Colonic mucosa (tissue), 4 donors: ENCODE measurements around the gene CKAP4. TPM values are rescaled to one million over a fixed set of nuclear protein-coding genes. Genes with fewer than 3 reads are reported as not detected.
A peak's percentile ranks its signal among the peaks of the same experiment; 100 is the strongest.

Source experiments
- DNase-seq: peaks from one replicate; pipeline ENCODE4 v3.0.0-alpha.2; 2020
- H3K27ac ChIP-seq: fragments of 200-600 bp; one replicate; pipeline ENCODE4 v1.8.0; 2021
- H3K27me3 ChIP-seq: fragments of 200-600 bp; one replicate; pipeline ENCODE4 v1.8.0; 2021
- H3K36me3 ChIP-seq: fragments of 200-600 bp; one replicate; pipeline ENCODE4 v1.8.0; 2021
- H3K4me1 ChIP-seq: fragments of 200-600 bp; one replicate; pipeline ENCODE4 v1.8.0; 2021; ENCODE audit warnings: mild to moderate bottlenecking
- H3K4me3 ChIP-seq: fragments of 200-600 bp; one replicate; pipeline ENCODE4 v1.8.0; 2021
- H3K9ac ChIP-seq, 2 donors: one replicate each; pipeline ENCODE4 v1.7.0; 2013; ENCODE audit warnings: control low read depth in 2 of 2, low read depth in 2 of 2, low read length in 2 of 2
- H3K9me3 ChIP-seq: fragments of 200-600 bp; one replicate; pipeline ENCODE4 v1.8.0; 2021
- intact Hi-C: fragments of 100-400 bp; cut with DNase I; formaldehyde crosslinking; loops from one replicate; pipeline ENCODE4 v1.14.1; 2022
- total RNA-seq, 2 donors: library from RNA; stranded (reverse); fragmentation: NEBNext Ultra II Directional in 1 of 2; extraction: Animal tissue kit (Norgen Biotek cat#: 25700) in 1 of 2; gene quantifications; one replicate each; pipeline ENCODE4 v1.2.1, GENCODE V29; 2021
- TF ChIP-seq, protein P1 (sequence below): fragments of 200-600 bp; IDR thresholded peaks from one replicate; pipeline ENCODE4 v1.8.0; 2022; ENCODE audit warnings: antibody characterized with exemption, mild to moderate bottlenecking
- donor health status: healthy.
- donor health status: DM: no; HTN: no; CAD: no.
- donor health status: DM: no; HTN: no; CAD: no.

Gene CKAP4
- total RNA-seq, 2 donors from 2014 or later, result 91.0 to 148 TPM

DNA sequence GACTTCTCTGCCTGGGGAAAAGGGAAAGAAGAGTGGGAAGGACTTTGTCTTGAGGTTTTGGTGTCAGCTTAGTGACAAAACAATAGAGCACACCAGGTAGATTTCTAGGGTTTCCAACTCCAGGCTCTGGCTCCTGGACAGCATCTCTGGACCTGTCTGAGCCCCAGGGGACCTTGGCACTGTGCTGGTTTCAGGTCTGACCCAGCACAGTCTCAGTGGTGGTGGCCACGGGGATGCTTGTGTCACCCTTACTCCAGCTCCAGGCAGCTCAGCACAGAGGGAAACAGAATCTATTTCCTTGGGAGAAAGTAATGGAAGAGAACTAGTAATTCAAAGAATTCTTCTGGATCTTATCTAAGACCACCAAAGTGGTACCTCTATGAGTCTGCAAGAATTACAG, 11.1 kb upstream of the CKAP4 start:
- TF ChIP-seq, protein P1, sequence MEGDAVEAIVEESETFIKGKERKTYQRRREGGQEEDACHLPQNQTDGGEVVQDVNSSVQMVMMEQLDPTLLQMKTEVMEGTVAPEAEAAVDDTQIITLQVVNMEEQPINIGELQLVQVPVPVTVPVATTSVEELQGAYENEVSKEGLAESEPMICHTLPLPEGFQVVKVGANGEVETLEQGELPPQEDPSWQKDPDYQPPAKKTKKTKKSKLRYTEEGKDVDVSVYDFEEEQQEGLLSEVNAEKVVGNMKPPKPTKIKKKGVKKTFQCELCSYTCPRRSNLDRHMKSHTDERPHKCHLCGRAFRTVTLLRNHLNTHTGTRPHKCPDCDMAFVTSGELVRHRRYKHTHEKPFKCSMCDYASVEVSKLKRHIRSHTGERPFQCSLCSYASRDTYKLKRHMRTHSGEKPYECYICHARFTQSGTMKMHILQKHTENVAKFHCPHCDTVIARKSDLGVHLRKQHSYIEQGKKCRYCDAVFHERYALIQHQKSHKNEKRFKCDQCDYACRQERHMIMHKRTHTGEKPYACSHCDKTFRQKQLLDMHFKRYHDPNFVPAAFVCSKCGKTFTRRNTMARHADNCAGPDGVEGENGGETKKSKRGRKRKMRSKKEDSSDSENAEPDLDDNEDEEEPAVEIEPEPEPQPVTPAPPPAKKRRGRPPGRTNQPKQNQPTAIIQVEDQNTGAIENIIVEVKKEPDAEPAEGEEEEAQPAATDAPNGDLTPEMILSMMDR, result no peak
- Histone ChIP-seq H3K9ac (no peak overlapping the region), H3K4me3 (no peak overlapping the region), H3K9me3 (no peaks in the 10 kb centered on the region), H3K4me1 (no peaks in the 10 kb centered on the region), H3K27ac (no peak overlapping the region), H3K27me3 (no peaks in the 10 kb centered on the region), H3K36me3 (no peaks in the 10 kb centered on the region)
- no peak for DNase-seq
- intact Hi-C loops, result no loop called here

GRCh38 chr12:106258226-106258625, 10.4 kb upstream of the CKAP4 start:
- intact Hi-C loops, result no loop called here
- no peaks in the 10 kb centered on the region for H3K9me3 ChIP-seq
- TF ChIP-seq, protein P1, result no peak

DNA sequence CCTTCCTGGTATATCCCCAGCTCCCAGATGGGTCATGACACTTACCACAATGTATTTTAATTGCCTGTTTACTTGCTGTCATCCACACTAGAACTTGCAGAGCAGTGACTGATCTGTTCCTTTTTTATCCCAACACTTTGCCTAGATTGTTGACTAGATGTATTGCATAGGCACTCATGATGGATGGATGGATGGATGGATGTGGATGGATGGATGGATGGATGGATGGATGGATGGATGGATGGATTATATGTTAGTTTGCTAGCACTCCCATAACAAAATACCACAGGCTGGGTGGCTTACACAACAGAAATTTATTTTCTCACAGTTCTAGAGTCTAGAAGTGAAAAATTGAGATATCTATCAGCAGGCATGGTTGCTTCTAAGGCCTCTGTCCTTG, 8.7 kb upstream of the CKAP4 start:
- DNase-seq, result no peak
- Histone ChIP-seq H3K4me3 (no peak overlapping the region), H3K4me1 (no peaks in the 10 kb centered on the region), H3K36me3 (no peaks in the 10 kb centered on the region), H3K9ac (no peak overlapping the region), H3K27me3 (no peaks in the 10 kb centered on the region), H3K9me3 (no peaks in the 10 kb centered on the region), H3K27ac (no peak overlapping the region)
- TF ChIP-seq, protein P1, result no peak
- intact Hi-C loops, result no loop called here

More at GRCh38 chr12:106258226-106258625, 10.4 kb upstream of the CKAP4 start:
- Histone ChIP-seq H3K9ac (no peak overlapping the region), H3K36me3 (no peaks in the 10 kb centered on the region), H3K4me3 (no peak overlapping the region), H3K4me1 (no peaks in the 10 kb centered on the region), H3K27me3 (no peaks in the 10 kb centered on the region), H3K27ac (no peak overlapping the region)
- no peak for DNase-seq

DNA sequence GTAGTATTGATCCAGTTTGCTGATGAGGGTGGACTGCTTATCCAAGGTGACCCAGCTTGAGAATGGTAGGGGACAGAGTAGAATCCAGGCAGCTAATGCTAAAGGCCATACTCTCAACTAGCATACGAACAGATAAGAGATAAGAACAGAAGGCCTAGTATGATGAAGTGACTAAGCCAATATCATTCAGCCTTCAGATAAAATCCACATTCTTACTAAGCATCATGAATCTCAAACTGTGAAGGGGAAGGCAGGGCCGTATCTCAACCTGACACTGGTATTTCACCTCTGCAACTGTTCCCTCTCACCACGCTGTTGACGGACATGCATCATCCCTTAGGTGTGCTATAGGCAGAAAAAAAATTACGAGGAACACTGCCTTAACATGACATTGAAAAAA, 8.1 kb upstream of the CKAP4 start:
- no peaks in the 10 kb centered on the region for H3K9me3 ChIP-seq
- H3K4me3 ChIP-seq, result no peak overlapping the region
- H3K27me3 ChIP-seq, result no peaks in the 10 kb centered on the region
- no peak overlapping the region for H3K9ac ChIP-seq
- no peak for DNase-seq
- H3K27ac ChIP-seq, result no peak overlapping the region
- H3K4me1 ChIP-seq, result no peaks in the 10 kb centered on the region
- TF ChIP-seq, protein P1, result no peak
- H3K36me3 ChIP-seq, result no peaks in the 10 kb centered on the region
- intact Hi-C loops, result no loop called here

- intact Hi-C loops, result no loop called here
- Histone ChIP-seq H3K36me3 (no peaks in the 10 kb centered on the region), H3K4me3 (no peak overlapping the region), H3K27me3 (no peaks in the 10 kb centered on the region), H3K4me1 (no peaks in the 10 kb centered on the region), H3K27ac (no peak overlapping the region), H3K9ac (no peak overlapping the region), H3K9me3 (no peaks in the 10 kb centered on the region)
- TF ChIP-seq, protein P1, result no peak
- DNase-seq, result no peak
These were observed 7.7 kb upstream of the CKAP4 start for GRCh38 chr12:106255493-106255892.

DNA sequence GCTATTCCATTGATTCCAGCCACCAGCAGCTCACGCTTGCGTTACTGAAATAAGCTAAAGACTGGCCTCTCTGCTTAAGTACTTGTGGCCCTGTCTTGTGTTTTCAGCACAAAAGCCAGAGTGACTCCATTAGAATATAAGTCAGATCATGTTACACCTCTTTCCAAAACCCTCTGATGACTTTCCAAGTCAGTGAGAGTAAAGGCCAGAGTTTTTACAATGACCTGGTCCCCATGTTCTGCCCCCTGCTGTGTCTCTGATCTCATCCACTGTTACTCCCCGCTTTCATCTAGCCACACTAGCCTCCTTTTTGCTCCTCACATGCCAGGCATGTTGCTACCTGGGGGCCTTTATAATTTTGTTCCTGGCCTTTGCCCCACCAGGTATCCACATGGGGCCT, 6.9 kb upstream of the CKAP4 start:
- no peak overlapping the region for H3K4me3 ChIP-seq
- intact Hi-C loops, result no loop called here
- H3K9me3 ChIP-seq, result no peaks in the 10 kb centered on the region
- TF ChIP-seq, protein P1, result no peak
- H3K27me3 ChIP-seq, result no peaks in the 10 kb centered on the region
- H3K9ac ChIP-seq, result no peak overlapping the region
- no peaks in the 10 kb centered on the region for H3K36me3 ChIP-seq
- no peak overlapping the region for H3K27ac ChIP-seq
- DNase-seq, result peak; percentile 8
- no peaks in the 10 kb centered on the region for H3K4me1 ChIP-seq
